Activated T-cell treated with anti-CD3 and anti-CD28 coated beads for 4 hours (primary cell): ENCODE data around the gene ATP1A4.
"Not testable (repeated sequence)": the region's sequence is repeated elsewhere in the genome, so short reads cannot be mapped to it uniquely, and the experiment has no call there.

Source experiments
- DNase-seq: peaks from one replicate; pipeline ENCODE4 v3.0.0-alpha.2; 2020

ATP1A4 gene

DNA sequence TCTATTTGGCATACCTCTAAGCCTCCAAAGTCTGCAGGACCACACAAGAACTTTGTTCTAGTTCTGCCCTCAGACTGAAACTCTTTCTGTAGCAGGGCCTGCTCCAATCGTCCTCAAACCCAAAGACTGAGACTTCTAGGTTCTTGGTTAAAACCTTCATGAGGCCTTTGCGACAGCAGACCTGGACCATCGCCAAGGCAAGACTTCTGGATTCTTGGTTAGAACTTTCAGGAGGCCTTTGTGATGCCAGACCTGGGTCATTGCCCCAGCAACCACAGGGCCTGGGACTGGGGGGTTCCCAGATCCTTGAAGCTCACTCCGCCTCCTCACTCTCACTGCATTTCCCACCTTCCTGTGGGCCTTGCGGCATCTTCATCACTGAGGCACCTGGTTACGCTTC, at the start of gene ATP1A4:
TSS of gene ATP1A4 (plus strand) at position 301 of the 400 bp plus-strand sequence. CDS start 438 bp downstream, outside the sequence.
- DNase-seq, result no peak

DNA sequence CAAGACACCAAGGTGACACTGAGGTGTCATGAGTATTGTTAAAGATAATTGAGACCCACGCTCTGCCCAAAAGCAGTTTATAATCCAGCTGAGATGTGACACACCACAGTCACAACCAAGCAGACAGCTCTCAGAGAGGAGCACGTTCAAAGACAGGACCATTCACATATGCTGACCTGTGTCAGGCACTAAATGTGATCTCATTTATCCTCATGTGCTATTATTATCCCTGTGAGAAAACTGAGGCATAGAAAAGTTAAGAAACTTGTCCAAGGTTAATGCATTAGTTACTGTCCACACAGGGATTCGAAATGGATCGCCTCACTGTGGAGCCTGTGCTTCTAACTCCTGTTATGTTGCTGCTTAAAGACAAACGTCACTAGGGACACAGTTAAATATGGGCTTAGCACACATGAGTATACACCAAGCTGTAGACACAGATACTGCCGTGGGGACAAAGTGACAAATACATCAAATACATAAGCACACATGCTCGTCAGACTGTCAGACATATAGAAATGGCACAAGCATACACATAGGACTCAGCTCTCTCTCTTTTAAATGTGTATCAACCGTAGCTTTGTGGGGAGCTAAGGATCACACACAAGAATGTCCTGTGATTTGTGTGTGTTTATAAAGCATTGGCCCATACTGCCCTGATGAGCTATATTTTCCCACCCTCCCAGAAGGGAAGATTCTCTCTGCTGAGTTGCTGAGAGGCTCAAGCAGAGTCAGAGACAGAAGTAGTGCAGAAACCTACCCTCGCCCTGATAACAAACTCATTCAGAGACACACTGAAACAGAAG, 49.5 kb upstream of the ATP1A4 start:
- DNase-seq, result no peak

DNA sequence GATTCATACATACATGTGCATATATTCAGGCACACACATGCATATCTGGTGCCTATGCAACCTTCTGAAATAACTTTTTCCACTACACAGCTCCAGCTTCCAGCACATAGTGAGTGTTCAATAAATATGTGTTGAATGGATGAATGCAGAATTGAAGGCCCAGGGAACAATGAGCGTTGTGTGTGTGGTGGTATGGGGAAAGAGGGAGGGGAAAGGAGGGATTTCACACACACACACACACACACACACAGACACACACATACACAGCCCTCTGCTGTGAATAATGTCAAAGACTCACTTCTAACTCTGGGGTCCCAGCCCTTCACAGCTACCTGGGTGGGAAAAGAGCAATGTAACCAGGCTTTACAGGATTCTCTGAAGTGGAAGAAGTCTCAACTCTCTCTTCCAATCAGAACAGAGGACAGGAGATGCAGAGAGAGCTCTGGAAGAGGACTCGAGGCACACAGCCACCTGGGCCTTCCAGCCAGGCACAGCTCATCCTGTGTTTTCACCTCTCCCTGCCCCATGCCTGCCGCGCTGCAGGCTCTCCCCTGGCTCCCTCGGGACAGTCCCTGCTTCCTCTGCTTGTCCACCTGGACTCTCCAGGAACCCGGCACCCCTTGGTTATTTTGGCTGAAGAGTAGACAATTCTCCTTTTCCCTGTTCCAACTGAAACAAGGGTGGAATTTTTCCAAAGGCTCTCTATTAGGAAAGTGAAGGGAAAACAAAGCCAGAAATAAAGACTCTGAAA, 47.6 kb upstream of the ATP1A4 start:
- no peak for DNase-seq

DNA sequence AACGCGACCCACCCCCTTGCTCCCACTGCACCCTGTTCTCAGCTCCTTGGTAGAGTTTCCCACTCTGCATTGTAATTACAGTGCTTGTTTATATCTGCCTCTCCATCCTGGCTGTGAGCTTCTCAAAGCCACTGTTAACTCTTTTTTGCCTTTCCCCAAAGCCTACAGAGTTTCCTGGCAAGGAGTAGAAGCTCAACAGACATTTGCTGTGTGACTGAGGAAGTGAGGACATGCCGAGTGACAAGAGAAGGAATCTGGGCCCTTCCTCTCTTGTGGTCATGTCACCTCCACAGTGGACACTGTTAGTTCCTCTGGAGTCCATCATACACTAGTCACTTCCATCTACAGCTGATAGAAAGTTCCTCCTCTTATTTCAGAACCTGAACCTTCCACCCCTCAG, 46.9 kb upstream of the ATP1A4 start:
- DNase-seq, result no peak

DNA sequence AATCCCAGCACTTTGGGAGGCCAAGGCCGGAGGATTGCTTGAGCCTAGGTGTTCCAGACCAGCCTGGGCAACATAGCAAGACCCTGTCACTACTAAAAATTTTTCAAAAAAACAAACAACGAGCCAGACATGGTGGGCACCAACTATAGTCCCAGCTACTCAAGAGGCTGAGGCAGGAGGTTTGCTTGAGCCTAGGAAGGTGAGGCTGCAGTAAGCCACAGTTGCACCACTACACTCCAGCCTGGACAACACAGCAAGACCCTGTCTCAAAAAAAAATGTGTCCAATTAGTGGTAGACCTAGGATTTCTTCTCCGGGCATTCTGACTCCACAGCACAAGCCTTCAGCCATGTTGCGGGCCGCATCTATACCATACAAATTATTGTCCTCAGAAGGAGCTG, 46.2 kb upstream of the ATP1A4 start:
- DNase-seq, result no peak

DNA sequence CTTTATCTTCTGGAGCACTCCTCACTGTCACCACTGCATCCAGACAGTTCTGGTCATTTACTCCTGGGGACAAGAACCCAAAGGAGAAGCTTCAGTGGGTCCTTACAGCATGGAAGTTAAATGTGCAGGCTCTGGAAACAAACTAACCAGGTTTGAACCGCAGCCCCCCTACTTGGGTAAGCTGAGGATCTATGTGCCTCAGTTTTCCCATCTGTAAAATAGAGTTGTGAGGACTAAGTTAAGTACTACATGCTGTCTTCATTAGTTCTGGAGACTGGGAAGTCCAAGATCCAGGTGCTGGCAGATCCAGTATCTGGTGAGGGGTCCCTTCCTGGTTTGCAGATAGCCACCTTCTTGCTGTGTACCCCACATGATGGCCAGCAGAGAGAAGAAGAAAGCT, 43.9 kb upstream of the ATP1A4 start:
- no peak for DNase-seq

DNA sequence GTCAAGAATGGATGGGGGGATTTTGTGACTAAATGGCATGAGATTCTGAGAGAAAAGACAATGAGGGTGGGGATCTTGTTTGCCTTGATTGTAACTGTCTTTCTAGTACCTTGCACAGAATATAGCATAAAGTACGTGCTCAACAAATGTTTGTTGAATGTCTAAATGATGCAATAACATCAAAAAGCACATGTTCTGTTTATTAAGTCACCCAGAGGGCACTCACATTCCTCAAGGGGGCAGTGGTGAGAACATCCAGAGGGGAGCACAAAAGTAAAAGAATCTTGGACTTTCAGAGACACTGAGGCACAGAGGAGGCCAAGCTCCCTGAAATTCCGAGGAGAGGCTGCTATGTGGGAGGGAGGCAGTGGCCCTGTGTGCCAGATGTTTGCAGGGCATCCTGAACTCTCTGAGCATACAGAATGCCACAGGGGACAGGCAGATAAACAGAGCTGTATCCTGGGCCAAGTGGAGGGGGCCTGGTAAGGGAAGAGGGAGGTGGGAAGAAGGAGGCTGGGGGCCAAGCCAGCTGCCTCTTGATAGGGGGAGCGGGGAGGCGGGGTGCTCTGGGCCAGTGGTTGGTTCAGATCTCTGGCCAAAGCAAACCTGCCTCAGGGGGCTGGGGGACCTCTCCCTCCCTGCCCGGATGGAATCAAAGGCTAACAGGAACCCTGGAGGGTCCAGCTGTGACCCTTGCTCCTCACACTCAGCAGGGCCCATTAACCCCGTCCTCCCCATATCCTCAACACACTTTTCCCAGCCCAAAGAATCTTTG, 42.3 kb upstream of the ATP1A4 start:
- no peak for DNase-seq

DNA sequence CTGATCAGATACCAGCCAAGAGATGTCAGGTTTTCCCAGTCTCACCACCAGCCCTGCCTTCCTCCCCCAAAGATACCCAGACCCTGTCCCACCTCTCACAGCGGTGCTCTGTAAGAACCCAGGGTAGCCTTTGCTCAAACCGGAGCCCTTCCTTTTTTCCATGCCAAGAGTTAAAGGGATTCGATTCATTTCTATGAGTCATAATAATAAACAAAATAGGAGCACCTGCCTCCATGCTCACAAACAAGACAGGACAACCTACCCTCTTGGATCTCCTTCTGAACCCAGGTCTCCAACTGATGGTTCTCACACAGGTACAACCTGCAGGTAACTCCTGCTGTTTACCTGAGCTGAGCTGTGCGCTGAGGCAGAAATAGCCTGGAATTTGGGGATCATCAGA, 41.7 kb upstream of the ATP1A4 start:
- DNase-seq, result no peak

DNA sequence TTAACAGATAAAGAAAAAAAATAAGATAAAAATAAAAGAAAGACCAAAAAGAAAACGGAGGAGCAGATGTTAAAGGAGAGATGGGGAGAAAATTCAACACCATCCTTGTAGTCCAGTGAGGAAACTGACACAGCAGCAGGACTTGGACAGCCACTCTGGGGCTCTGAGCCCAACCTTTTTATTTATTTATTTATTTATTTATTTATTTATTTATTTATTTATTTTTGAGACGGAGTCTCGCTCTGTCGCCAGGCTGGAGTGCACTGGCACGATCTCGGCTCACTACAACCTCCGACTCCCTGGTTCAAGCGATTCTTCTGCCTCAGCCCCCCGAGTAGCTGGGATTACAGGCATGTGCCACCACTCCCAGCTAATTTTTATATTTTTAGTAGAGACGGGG, 39.9 kb upstream of the ATP1A4 start:
- DNase-seq, result not testable (repeated sequence)

DNA sequence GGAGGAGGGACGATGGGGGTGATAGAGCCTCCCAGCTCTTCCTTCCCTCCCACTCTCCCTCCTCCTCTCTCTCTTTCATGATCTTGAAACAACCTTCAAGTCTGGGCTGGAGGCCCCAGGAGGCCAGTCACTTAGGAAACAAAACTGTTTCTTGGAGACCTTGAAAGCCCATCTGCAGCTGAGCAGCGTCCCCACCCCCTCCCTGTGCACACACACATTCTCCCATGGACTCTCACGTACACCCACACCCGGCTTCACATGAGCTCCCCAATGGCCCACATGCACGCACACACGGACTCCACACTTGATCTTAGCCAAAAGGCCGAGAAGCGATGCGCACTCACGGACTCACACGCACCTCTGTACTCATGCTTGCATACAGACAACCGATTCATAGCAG, 39.0 kb upstream of the ATP1A4 start:
- no peak for DNase-seq

DNA sequence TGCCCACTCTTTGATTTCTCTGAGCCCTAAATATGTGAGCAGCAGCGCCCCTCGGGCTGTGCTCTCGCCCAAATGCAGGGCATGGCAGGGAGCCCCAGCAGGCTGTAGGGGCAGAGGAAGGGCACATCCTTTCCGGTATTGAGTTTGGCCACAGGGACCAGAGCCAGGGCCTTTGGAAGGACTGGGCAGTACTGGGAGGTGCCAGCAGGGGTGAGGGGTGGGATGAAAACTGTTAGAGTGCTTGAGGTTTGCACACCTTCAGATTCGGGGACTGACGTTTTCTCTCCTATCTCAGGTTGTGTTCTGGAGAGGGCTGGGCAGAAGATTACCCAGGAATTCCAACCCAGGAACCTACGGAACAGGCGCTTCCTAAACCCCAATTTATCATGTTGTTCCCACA, 38.0 kb upstream of the ATP1A4 start:
- DNase-seq, result no peak

DNA sequence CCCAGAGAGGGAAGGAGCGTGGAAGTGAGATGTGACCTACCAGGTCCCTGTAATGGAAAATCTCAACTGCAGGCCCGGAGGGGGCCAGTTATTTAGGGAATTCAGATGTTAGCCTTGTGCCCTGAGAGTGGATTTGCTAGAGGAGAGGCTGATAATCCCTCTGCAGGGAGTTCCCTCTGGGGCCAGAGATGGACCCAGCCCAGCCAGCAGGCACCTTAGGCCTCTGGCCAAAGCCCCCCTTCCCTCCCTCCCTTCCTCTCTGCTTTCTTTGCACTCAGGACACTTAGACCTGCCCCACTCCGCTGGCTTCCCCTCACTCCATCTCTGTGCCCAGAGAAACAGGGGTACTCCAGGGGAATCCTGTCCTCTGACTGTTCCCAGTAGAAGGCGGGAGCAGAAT, 37.3 kb upstream of the ATP1A4 start:
- no peak for DNase-seq

DNA sequence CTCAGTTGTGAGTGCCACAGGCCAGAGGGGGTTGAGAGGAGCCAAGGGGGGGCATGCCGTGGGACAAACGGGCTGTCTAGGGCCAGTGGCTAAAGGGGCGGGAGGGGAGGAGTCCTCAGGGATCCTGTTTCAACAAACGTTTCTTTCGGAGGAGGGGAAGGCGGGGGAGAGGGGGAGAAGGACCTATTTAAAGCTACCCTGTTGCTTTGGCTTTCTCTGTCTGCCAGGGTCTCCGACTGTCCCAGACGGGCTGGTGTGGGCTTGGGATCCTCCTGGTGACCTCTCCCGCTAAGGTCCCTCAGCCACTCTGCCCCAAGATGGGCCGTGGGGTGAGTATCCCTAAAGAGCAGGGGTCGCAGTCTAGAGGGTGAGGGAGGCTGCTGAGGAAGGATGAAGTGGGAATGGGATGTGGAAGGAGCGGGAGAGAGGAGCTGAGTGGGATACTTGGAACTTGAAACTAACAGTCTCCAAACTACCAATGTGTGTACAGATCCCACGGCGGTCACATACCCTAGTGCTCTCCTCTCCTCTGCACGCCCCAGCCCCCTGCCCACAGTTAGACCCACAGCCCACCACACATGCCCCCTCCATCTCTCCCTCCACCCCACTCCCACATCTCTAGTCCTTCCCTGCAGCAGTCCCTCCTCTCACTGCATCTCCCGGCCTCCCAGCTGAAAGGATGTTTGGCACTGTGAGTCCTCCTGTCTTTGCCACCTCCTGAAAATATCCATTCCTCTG, 35.7 kb upstream of the ATP1A4 start, which contains the start of gene ATP1A2:
TSS of gene ATP1A2 (plus strand) at position 215 of the 738 bp plus-strand sequence. CDS start at position 318, 103 bp downstream.
- DNase-seq, result no peak

DNA sequence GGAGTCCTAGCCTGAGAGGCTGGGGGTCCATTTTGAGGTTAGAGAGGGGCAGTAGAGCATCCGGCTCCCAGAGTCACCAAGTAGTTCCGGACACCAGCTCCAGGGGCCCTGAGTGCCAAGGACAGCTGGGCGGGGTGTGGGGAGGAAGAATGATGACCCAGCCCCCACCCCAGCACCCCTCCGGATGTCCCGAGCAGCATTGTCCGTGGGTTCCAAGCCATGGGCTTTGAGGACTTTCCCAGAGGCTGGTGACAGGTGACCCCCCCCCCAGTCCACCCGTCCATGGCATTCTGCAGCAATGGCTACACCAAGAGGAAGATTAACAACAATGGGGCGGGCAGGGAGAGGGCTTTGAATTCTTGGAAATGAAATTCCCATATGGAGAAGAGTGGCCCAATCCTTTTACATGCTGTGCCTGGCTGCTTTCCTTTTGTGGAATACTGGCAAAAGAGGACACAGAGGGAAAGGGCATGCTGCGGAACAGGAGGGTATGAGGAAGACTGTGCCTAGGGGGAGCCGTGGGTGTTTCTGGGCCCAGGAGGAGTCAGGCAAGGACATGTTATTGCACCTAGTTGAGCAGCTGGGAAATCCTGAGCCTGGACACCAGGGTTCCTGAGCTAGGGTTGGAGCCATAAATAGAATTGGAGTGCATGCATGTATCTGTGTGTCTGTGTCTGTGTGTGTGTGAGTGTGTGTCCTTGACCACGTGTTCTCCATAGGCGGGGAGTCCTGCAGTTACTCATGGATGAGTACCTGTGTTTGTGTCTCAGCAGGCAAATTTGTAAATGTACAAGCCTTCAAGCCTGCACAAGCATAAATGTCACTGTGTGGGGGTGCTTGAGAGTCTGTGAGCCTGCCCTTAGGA, 34.9 kb upstream of the ATP1A4 start:
- no peak for DNase-seq

DNA sequence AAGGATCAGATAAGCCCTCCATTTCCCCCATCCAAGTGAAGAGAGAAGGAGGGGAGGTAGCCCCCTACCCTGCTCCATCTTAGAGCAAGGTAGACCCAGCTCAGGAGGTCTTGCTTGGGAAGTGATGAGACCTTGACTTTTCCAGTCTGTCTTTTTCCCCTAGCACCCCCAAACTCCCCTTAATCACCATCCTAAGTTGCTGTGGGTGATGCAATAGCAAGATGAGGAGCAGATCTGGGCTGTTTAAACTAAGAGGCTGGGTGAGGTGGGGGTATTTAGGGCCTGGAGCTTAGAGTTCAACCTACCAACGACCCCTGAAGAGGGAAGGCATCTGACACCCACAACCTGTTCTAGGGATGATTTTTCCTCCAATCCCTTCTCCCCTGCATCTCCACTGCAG, 34.1 kb upstream of the ATP1A4 start:
- no peak for DNase-seq

DNA sequence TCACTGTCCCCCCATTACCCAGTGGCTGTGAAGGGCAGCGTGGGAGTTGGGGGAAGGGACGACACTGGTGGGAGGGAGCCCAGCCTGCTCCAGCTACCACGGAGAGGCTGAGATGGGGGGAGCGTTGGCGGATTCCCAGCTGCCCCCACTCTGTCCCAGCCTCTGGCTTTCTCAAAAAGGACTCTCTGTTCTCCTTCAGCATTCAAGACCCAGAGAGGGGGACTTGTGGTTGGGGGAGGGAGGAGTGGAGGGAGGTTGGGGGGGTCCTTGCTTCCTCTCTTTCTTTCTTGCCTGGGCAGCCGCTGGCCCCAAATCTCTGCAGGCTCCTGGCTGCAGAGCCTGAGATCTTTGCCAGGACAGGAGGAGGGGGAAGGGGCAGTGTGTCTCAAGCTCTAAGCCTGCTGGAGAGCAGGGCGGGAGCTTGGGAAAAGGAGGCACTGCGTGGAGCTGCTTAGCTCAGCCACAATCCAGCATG, 33.7 kb upstream of the ATP1A4 start:
- no peak for DNase-seq

DNA sequence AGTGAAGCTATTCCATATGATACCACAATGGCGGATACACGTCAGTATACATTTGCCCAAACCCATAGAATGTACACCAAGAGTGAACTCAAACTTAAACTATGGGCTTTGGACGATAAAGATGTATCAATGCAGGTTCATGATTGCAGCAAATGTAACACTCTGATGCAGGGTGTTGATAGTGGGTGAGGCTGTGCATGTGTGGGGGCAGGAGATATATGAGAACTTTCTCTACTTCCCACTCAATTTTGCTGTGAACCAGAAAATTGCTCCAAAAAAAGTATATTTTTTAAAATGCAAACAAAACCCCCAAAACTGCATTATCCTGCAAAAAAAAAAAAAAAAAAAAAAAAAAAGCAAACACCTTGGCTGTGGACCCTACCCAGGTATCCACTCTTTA, 32.5 kb upstream of the ATP1A4 start:
- DNase-seq, result no peak

DNA sequence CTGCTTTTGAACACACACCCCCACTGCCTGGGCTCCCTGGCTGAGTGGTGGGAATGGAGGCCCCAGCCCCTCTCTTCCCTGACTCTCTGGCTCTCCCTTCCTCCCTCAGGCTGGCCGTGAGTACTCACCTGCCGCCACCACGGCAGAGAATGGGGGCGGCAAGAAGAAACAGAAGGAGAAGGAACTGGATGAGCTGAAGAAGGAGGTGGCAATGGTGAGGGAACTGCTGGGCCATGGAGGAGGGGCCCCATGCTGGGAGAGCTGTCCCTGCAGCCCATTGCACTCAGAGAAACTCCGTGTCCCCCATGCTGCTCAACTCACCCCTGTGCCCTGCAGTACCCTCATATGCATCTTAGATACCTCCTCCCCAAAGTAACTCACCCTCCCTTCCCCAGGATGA, 30.6 kb upstream of the ATP1A4 start:
- no peak for DNase-seq

DNA sequence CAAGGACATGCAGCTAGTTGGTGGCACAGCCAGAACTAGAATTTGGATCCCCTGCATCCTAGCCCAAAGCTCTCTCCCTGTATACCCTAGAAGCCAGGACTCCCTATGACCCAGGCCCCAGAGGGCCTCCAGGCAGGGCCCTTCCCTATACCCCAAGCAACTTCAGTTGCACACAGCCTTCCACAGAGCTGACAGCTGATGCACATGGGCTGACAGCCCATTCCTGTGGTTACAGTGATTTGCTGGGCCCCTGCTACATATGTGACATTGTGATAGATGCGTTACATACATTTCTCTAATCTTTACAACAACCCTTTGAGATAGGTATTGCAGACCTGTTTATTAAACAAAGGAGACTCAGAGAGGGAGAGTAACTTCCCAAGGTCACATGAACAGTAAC, 30.0 kb upstream of the ATP1A4 start:
- DNase-seq, result no peak

DNA sequence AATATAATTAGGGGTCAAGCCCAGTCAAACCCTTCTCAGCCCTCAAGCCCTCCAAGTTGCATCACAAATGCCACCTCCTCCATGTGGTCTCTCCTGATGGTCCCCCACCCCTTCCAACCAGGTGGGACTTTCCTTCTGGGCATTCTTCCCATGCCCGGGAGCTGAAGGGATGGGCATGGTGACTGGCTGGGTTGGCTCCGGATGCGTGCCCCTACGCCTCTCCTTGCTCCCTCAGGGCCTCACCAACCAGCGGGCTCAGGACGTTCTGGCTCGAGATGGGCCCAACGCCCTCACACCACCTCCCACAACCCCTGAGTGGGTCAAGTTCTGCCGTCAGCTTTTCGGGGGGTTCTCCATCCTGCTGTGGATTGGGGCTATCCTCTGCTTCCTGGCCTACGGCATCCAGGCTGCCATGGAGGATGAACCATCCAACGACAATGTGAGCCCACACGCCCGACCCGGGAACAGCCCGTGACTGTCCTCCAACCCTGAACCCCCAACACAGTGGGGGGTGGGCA, 28.4 kb upstream of the ATP1A4 start:
- DNase-seq, result no peak

DNA sequence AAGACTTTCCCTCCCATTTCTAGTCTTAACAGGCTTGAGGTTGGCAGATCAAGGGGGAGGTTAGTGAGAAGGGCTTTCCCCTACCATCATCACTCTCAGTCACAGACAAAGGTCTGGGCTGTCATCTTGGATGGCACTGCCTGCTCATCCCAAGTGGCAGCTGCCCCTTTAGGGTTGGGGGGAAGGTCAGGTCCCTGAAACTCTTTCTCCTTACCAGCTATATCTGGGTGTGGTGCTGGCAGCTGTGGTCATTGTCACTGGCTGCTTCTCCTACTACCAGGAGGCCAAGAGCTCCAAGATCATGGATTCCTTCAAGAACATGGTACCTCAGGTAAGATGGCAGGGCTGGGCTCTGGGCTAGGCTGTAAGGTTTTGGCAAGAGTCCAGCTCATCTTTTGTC, 27.7 kb upstream of the ATP1A4 start:
- DNase-seq, result no peak
